Breast epithelium (tissue), 4 donors: ENCODE measurements around the gene PPP2R5B. TPM values are rescaled to one million over a fixed set of nuclear protein-coding genes. Genes with fewer than 3 reads are reported as not detected.

Experiments used
- DNase-seq, 2 donors: peaks; one replicate each; pipeline ENCODE4 v3.0.0-alpha.2; 2019; ENCODE audit warnings: low spot score in 2 of 2
- H3K27ac ChIP-seq, 2 donors: fragments of 200-600 bp; sonication (generic) in 1 of 2; one replicate each; pipeline ENCODE4 v1.5.1; 2016 to 2019; ENCODE audit warnings: mild to moderate bottlenecking in 1 of 2
- H3K27me3 ChIP-seq, 2 donors: fragments of 200-600 bp; sonication (generic) in 1 of 2; one replicate each; pipeline versions ENCODE4 v1.5.1 to v1.6.0; 2017 to 2019; ENCODE audit warnings: control low read depth in 1 of 2, mild to moderate bottlenecking in 1 of 2
- H3K36me3 ChIP-seq: fragments of 200-600 bp; one replicate; pipeline ENCODE4 v1.5.1; 2019
- H3K4me1 ChIP-seq, 2 donors: fragments of 200-600 bp; sonication (generic); one replicate each; pipeline ENCODE4 v1.5.1; 2016 to 2019; ENCODE audit warnings: control low read depth in 1 of 2
- H3K4me3 ChIP-seq, 3 donors: fragments of 200-600 bp; sonication (generic); 1 replicate in 2 of 3; 2 replicates in 1 of 3; pipeline ENCODE4 v1.5.1; 2016 to 2019; ENCODE audit warnings: mild to moderate bottlenecking in 3 of 3, moderate library complexity in 2 of 3
- H3K9me3 ChIP-seq, 2 donors: fragments of 200-600 bp; sonication (generic) in 1 of 2; one replicate each; pipeline ENCODE4 v1.5.1; 2016 to 2019; ENCODE audit warnings: control low read depth in 1 of 2
- CTCF ChIP-seq, 3 donors: fragments of 450-650 bp; IDR thresholded peaks; one replicate each; pipeline ENCODE4 v1.5.1; 2016 to 2017; ENCODE audit warnings: antibody characterized with exemption in 3 of 3, mild to moderate bottlenecking in 3 of 3, moderate library complexity in 3 of 3
- POLR2A ChIP-seq: fragments of 450-650 bp; IDR thresholded peaks from one replicate; pipeline ENCODE4 v1.6.1; 2016; ENCODE audit warnings: antibody characterized with exemption, mild to moderate bottlenecking, moderate library complexity
- POLR2AphosphoS5 ChIP-seq, 3 donors: sonication (generic); formaldehyde crosslinking; IDR thresholded peaks; one replicate each; pipeline ENCODE4 v1.6.1; 2017; ENCODE audit warnings: antibody characterized with exemption in 3 of 3
- intact Hi-C: fragments of 100-400 bp; cut with DNase I; formaldehyde crosslinking; loops from one replicate; pipeline ENCODE4 v1.15.1; 2023; ENCODE audit warnings: low total_unique reads
- total RNA-seq, 3 donors: library from RNA; depleted of rRNA; stranded (reverse); fragments of >200 nt; gene quantifications; one replicate each; pipeline ENCODE4 v1.1.0, GENCODE V29; 2016

The PPP2R5B gene
- total RNA-seq, 3 donors from 2014 or later: 12.8 to 14.0 (median 13.8) TPM

GRCh38 chr11:64925536-64926436 lies 1.3 kb downstream of the PPP2R5B start:
- Histone ChIP-seq H3K4me3 (peak overlapping the region; percentile 88 to 99 (median 95)), H3K4me1 (peaks cover 0 to 7% of the 10 kb centered on the region in 2 donors), H3K36me3 (no peaks in the 10 kb centered on the region), H3K27me3 (no peaks in the 10 kb centered on the region), H3K27ac (no peak overlapping the region), H3K9me3 (no peaks in the 10 kb centered on the region)
- intact Hi-C loops: no loop called here
- no peak for DNase-seq
- no peak for TF ChIP-seq CTCF (IDR thresholded peaks at IDR 0.05)
- no peak for TF ChIP-seq POLR2A
- no peak for TF ChIP-seq POLR2AphosphoS5 (IDR thresholded peaks at IDR 0.05)

- H3K27ac ChIP-seq: no peak overlapping the region
- intact Hi-C loops: no loop called here
- H3K36me3 ChIP-seq: peaks cover 4% of the 10 kb centered on the region
- DNase-seq: no peak
- no peaks in the 10 kb centered on the region for H3K9me3 ChIP-seq
- H3K27me3 ChIP-seq: no peaks in the 10 kb centered on the region
- H3K4me3 ChIP-seq: no peak overlapping the region
- peaks cover 0 to 7% of the 10 kb centered on the region in 2 donors for H3K4me1 ChIP-seq
- TF ChIP-seq POLR2A: no peak
These were observed 2.2 kb downstream of the PPP2R5B start for GRCh38 chr11:64926689-64927088.

GRCh38 chr11:64928957-64929356 lies 4.5 kb downstream of the PPP2R5B start:
- no peaks in the 10 kb centered on the region for H3K9me3 ChIP-seq
- no peak for DNase-seq
- no peaks in the 10 kb centered on the region for H3K27me3 ChIP-seq
- H3K27ac ChIP-seq: no peak overlapping the region
- TF ChIP-seq POLR2AphosphoS5 (IDR thresholded peaks at IDR 0.05) (no peak), POLR2A (no peak), CTCF (IDR thresholded peaks at IDR 0.05) (no peak)
- H3K36me3 ChIP-seq: peaks cover 4% of the 10 kb centered on the region
- H3K4me3 ChIP-seq: no peak overlapping the region
- H3K4me1 ChIP-seq: peaks cover 0 to 7% of the 10 kb centered on the region in 2 donors
- intact Hi-C loops: no loop called here

- peaks cover 0 to 7% of the 10 kb centered on the region in 2 donors for H3K4me1 ChIP-seq
- DNase-seq: no peak
- no peaks in the 10 kb centered on the region for H3K9me3 ChIP-seq
- intact Hi-C loops: no loop called here
- no peaks in the 10 kb centered on the region for H3K27me3 ChIP-seq
- peaks cover 4% of the 10 kb centered on the region for H3K36me3 ChIP-seq
- no peak overlapping the region for H3K27ac ChIP-seq
- H3K4me3 ChIP-seq: no peak overlapping the region
- TF ChIP-seq CTCF (IDR thresholded peaks at IDR 0.05): no peak
- no peak for TF ChIP-seq POLR2A
- no peak for TF ChIP-seq POLR2AphosphoS5 (IDR thresholded peaks at IDR 0.05)
These were observed 5.1 kb downstream of the PPP2R5B start for GRCh38 chr11:64929625-64930024.

- DNase-seq: no peak
- Histone ChIP-seq H3K4me1 (peaks cover 0 to 3% of the 10 kb centered on the region in 2 donors), H3K27me3 (no peaks in the 10 kb centered on the region), H3K9me3 (no peaks in the 10 kb centered on the region), H3K27ac (no peak overlapping the region), H3K36me3 (peaks cover 4% of the 10 kb centered on the region), H3K4me3 (no peak overlapping the region)
- TF ChIP-seq CTCF (IDR thresholded peaks at IDR 0.05) (no peak), POLR2A (no peak), POLR2AphosphoS5 (IDR thresholded peaks at IDR 0.05) (no peak)
- intact Hi-C loops: no loop called here
These were observed 5.9 kb downstream of the PPP2R5B start for GRCh38 chr11:64930340-64930739.
